Stimulated activated CD8-positive, alpha-beta memory T cell treated with anti-CD3 and anti-CD28 coated beads, Interleukin-15, amount 100 ng/mL, for 1 hour (primary cell): ENCODE results near the gene RPS14.
A peak's percentile ranks its signal among the peaks of the same experiment; 100 is the strongest.
"Not testable (repeated sequence)": the region's sequence is repeated elsewhere in the genome, so short reads cannot be mapped to it uniquely, and the experiment has no call there.

Experiments used
- DNase-seq: peaks from one replicate; pipeline ENCODE4 v3.0.0-alpha.2; 2020; ENCODE audit warnings: low read depth

The RPS14 gene

GRCh38 chr5:150479416-150479815 is 29.9 kb upstream of the RPS14 start:
- DNase-seq = no peak

GRCh38 chr5:150476568-150476967 is 27.0 kb upstream of the RPS14 start:
- not testable (repeated sequence) for DNase-seq

DNA sequence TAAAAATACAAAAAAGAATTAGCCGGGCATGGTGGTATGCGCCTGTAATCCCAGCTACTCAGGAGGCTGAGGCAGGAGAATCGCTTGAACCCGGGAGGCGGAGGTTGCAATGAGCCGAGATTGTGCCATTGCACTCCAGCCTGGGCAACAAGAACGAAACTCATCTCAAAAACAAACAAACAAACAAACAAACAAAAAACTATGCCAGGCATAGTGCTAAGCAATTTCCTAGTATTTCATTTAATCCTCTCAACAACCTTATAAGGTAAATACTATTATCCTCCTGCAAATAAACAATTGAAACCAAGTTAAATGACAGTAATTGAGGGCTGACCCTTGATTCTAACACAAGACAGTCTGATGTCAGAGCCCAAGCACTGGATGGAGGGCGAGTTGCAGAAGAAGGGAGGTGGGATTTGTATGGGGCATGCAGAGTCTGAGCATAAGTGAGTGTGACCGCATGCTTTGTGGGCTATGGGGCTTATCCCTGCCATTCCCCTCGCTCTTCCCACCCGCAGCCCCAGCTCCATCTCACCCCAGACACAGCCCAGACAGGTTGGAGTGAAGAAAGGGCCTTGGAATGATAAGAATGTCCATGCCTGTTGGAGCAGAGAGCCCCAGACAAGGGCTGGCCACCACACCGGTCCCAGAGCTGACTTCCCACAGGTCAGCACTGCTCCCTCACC is 24.3 kb upstream of the RPS14 start:
- no peak for DNase-seq

DNA sequence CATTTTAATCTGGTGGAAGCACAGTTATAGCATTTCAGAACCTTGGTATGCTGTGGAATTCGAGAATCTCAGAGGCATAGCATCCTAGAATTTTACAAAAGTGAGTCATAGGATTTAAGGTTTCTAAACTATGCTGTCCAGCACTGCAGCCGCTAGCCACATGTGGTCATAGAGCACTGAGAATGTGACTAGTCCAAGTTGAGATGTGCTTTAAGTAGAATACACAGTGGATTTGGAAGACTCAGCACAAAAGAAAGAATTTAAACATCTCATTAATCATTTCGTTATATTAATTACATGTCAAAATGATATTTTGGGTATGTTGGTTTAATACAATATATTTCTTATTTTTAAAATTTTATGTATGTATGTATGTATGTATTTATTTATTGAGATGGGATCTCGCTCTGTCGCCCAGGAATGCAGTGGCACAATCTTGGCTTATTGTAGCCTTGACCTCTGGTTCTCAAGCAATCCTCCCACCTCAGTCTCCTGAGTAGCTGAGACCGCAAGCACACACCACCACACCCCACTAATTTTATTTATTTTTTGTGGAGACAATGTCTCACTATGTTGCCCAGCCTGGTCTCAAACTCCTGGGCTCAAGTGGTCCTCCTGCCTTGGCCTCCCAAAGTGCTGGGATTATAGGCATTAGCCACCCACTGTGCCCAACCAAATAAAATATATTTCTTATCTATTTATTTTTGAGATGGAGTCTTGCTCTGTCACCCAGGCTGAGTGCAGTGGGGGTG is 20.4 kb upstream of the RPS14 start:
- DNase-seq = no peak

GRCh38 chr5:150468206-150468605 is 18.7 kb upstream of the RPS14 start:
- DNase-seq = no peak

DNA sequence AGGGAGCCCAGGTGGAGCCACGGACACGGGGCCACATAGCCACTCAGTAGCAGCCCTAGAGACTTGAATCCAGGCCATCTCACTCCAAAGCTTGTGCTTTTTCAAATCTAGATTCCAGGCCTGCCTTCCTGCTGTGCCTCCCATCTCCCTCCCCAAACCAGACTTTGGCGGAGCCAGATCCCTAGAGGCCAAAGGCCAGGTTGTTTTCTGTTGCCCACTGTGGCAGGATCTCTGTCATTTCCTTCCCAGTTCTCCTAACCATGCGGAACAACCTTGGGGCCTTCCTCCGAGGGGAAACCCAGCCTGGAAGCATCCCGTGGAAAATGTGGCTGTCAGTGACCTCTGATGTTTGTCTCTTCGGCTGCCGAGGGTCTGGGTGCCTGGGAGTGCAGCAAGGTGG is 16.4 kb upstream of the RPS14 start:
- DNase-seq = no peak

GRCh38 chr5:150464554-150465012 is 15.0 kb upstream of the RPS14 start:
- no peak for DNase-seq

DNA sequence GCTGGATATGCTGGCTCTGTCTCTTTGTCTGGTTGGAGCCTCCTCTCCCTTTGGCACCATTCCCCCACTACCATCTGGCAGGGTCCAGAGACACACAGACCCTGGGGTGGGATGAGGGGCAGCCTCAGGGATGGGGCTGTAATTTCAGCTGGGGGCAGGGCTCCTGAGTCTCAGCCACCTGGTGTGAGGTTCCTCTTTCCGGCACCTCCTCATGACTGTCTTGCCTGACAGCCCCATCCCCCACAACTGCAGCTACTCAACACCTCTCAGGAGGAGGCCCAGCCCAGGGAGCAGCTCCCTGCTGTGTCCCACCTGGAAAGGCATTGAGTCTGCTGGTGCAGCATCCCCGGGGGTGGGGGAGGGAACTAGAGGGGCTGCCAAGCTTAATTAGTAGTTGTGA is 11.7 kb upstream of the RPS14 start:
- no peak for DNase-seq

DNA sequence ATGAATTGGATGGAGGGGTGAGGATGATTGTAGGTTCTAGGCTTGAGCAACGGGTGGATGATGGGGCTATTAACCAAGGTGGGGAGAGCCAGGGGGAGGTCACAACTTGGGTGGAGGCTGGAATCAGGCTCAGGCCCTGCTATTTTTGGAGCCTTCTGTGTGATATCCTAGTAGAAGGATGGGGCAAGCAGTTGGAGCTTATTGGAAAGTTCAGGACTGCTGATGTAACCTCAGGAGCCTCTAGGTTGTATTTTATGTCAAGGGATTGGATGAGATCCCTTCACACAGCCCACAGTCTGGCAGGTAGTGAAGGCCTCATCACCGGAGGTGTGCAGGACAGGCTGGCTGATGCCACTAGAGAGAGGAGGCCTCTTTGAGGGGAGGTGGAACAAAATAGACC is 11.2 kb upstream of the RPS14 start:
- DNase-seq = no peak

GRCh38 chr5:150458802-150459557 is 9.4 kb upstream of the RPS14 start:
- peak; percentile 80 for DNase-seq

DNA sequence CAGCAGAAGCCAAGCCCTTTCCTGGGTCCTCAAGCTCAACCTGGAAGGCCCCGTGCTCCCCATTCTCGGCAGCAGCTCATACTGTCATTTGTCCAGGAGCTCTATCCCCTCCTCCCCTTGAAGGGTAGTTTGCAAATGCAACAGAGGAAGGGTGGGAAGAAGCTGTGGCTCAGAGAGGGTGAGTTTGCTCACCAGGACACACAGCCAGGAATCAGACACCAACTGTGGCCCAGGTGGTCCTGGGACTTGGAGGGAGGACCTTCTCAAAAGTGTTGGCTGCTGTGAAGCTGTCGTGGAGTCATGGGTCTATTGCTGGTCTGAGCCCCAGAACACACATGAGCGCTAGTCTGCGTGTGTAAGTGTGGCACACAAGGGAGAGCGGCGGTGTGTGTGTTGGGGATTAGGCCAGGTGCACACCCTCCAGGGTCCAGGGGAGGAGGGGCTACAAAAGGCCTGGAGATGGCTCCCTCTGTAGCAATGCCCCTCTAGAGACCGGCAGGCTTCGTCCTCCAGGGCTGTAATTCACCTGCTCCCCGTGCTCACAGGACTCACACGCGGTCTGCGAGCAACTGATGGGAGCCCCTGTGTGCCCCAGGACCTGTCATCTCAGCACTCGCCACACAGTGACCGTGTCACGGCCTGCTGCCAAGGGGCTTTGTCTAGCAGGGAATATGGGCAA is 8.2 kb upstream of the RPS14 start:
- no peak for DNase-seq

- no peak for DNase-seq
These were observed 7.6 kb upstream of the RPS14 start for GRCh38 chr5:150457121-150457520.

DNA sequence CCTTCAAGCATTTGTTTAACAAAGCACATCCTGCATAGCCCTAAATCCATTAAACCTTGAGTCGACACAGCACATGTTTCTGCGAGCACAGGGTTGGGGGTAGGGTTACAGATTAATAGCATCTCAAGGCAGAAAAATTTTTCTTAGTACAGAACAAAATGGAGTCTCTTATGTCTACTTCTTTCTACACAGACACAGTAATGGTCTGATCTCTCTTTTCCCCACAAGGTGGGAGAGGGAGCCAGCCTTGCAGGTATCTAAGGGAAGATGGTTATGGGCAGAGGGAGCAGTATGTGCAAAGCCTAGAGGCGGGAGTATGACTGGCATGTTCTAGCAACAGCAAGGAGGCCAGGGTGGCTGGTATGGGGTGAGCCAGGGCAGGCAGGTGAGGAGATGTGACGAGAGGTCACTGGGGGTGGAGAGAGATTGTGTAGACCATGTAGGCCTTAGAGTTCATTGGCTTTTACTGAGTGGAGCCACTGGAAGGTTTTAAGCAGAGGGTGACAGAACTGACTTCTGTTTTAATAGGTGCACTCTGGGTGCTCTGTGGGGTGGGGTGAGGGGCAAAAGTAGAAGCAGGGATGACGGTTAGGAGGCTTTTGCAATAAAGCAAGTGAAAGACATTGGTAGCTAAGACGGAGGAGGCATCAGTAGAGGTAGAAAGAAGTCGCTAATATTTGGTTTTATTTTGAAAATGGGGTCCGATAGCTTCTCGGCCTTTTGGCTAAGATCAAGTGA is 5.1 kb upstream of the RPS14 start:
- DNase-seq = no peak

DNA sequence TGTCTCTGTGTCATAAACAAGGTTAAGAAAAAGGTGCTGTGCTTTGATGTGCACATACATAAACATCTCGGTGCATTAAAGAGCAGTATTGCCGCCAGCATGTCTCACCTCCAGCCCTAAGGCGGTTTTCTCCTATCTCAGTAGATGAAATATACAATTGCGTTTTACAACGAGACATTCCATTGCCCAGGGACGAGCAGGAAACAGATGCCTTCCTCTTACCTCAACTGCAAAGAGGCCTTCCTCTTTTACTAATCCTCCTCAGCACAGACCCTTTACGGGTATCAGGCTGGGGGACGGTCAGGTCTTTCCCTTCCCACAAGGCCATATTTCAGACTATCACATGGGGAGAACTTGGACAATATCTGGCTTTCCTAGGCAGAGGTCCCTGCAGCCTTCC is 4.5 kb upstream of the RPS14 start:
- not testable (repeated sequence) for DNase-seq

- DNase-seq = no peak
These were observed 3.4 kb upstream of the RPS14 start for GRCh38 chr5:150452914-150453313.

DNA sequence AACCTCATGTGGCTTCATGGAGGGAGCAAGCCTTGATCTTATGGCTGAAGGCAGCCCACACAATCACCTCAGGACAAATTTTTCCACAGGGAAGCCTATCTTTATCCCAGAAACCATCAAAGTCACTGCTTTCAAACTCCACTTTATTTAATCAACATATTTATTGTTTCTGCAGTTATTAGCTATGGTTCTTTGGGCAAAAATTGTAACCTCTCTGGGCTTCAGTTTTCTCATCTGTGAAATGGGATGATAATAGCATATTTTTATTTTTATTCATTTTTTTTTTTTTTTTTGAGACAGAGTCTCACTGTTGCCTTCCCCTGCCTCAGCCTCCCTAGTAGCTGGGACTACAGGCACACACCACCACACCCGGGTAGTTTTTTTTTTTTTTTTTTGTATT is 2.1 kb upstream of the RPS14 start:
- DNase-seq = no peak

DNA sequence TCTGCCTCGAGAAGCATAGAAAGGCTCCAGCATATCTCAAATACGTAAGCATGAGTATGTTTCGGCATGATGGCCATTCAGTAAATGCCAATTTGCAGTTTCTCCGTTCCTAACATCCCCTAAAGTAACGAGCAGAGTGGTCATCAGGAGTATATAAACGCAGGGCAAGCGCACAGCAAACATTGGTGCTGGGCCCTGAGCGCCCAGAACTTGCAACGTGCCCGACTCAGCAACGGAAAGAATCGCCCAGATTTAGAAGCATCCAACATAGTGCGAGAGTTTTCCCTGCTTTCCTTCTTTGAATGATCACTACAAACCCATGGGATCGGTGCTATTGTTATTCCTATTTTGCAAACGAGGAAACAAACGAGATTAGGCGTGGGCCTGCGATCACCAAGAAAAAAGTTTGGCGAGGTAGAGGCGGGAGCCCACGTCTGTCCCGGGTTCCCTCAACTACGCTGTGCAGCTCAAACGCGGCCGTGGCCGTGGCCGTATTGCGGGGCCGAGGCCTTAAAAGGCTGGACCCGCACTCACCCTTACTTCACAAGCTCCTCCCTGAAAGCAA is 505 bp downstream of the RPS14 start:
- DNase-seq = no peak

DNA sequence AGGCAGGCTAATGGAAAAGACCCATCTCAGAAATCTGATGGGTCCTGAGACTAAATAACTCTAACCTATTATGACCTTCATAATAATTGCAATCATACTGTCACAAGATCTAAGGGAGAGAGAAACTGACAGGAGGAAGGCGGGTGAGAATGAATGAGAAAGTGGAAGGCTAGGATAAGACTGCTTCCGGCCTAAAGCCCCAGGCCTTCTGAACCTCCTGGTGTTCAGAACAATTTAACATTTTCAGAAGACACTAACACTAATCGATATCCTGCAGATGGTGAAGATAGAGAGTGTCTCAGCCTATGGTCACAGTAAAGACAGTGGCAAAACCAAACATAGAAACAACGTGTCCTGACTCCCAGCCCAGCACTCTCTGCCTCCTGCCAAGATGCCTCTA is 1.2 kb downstream of the RPS14 start:
- DNase-seq = no peak

GRCh38 chr5:150447188-150447587 is 2.4 kb downstream of the RPS14 start:
- DNase-seq = no peak

DNA sequence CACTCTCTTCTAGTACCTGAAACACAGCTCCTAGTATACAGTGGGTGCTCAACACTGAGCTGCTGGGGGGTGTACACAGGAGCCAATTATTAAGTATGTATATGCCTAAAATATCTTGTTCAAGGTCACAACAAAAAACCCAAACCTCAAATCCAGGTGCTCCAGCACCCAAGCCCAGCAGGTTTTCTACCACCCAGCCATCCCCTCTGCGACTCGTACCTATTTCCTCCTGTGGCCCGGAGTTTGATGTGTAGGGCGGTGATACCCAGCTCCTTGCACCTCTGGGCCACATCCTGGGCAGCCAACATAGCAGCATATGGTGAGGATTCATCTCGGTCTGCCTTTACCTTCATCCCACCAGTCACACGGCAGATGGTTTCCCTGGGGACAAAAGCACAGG is 3.0 kb downstream of the RPS14 start:
- no peak for DNase-seq

- DNase-seq = no peak
These were observed 3.5 kb downstream of the RPS14 start for GRCh38 chr5:150446088-150446487.
